IPS-20b (cell line): ENCODE data around the gene AP1M2.

ENCODE experiments used
- H3K27ac ChIP-seq: one replicate; pipeline ENCODE4 v1.5.1; 2013; ENCODE audit warnings: low read length
- H3K27me3 ChIP-seq: 2 replicates; pipeline ENCODE4 v1.6.1; 2013; ENCODE audit warnings: mild to moderate bottlenecking, low read length, inconsistent platforms; ENCODE audit not compliant: insufficient read depth
- H3K36me3 ChIP-seq: 2 replicates; pipeline ENCODE4 v1.6.1; 2013; ENCODE audit warnings: low read depth, mild to moderate bottlenecking, inconsistent platforms, low read length, moderate library complexity; ENCODE audit not compliant: insufficient read depth
- H3K4me1 ChIP-seq: 2 replicates; pipeline ENCODE4 v1.6.1; 2013; ENCODE audit warnings: mild to moderate bottlenecking, control low read depth, inconsistent platforms, low read length, moderate library complexity; ENCODE audit not compliant: insufficient read depth
- H3K4me3 ChIP-seq: 2 replicates; pipeline ENCODE4 v1.5.1; 2013; ENCODE audit warnings: mild to moderate bottlenecking, low read length, inconsistent platforms
- H3K9ac ChIP-seq: 2 replicates; pipeline ENCODE4 v1.6.1; 2013; ENCODE audit warnings: low read depth, mild to moderate bottlenecking, inconsistent platforms, low read length, moderate library complexity
- H3K9me3 ChIP-seq: 2 replicates; pipeline ENCODE4 v1.6.1; 2013; ENCODE audit warnings: mild to moderate bottlenecking, low read depth, low read length, inconsistent platforms; ENCODE audit not compliant: insufficient read depth

The AP1M2 gene

GRCh38 chr19:10617409-10618121 lies 30.5 kb upstream of the AP1M2 start:
- Histone ChIP-seq H3K36me3 (no peaks in the 10 kb centered on the region), H3K27ac (no peak overlapping the region), H3K9ac (no peak overlapping the region), H3K9me3 (no peaks in the 10 kb centered on the region), H3K4me3 (no peak overlapping the region), H3K4me1 (no peaks in the 10 kb centered on the region), H3K27me3 (no peaks in the 10 kb centered on the region)

GRCh38 chr19:10615429-10616023 lies 28.4 kb upstream of the AP1M2 start:
- H3K4me3 ChIP-seq = no peak overlapping the region
- no peaks in the 10 kb centered on the region for H3K9me3 ChIP-seq
- H3K4me1 ChIP-seq = no peaks in the 10 kb centered on the region
- H3K27me3 ChIP-seq = no peaks in the 10 kb centered on the region
- no peaks in the 10 kb centered on the region for H3K36me3 ChIP-seq
- H3K9ac ChIP-seq = no peak overlapping the region
- H3K27ac ChIP-seq = no peak overlapping the region

GRCh38 chr19:10612499-10613119 lies 25.5 kb upstream of the AP1M2 start:
- Histone ChIP-seq H3K4me1 (no peaks in the 10 kb centered on the region), H3K9ac (no peak overlapping the region), H3K4me3 (no peak overlapping the region), H3K9me3 (no peaks in the 10 kb centered on the region), H3K36me3 (no peaks in the 10 kb centered on the region), H3K27me3 (no peaks in the 10 kb centered on the region), H3K27ac (no peak overlapping the region)

GRCh38 chr19:10611907-10612306 lies 24.8 kb upstream of the AP1M2 start:
- H3K9ac ChIP-seq = no peak overlapping the region
- H3K27ac ChIP-seq = no peak overlapping the region
- H3K27me3 ChIP-seq = no peaks in the 10 kb centered on the region
- no peaks in the 10 kb centered on the region for H3K9me3 ChIP-seq
- no peaks in the 10 kb centered on the region for H3K4me1 ChIP-seq
- no peak overlapping the region for H3K4me3 ChIP-seq
- no peaks in the 10 kb centered on the region for H3K36me3 ChIP-seq

GRCh38 chr19:10604460-10604980 lies 17.4 kb upstream of the AP1M2 start:
- Histone ChIP-seq H3K36me3 (no peaks in the 10 kb centered on the region), H3K27me3 (no peaks in the 10 kb centered on the region), H3K4me3 (no peak overlapping the region), H3K27ac (no peak overlapping the region), H3K9ac (peak overlapping the region; percentile 30; the same call in 1 of the 2 replicates), H3K9me3 (no peaks in the 10 kb centered on the region), H3K4me1 (peaks cover 9% of the 10 kb centered on the region; the same call in 1 of the 2 replicates)

- peak overlapping the region; percentile 79; the same call in 1 of the 2 replicates for H3K4me3 ChIP-seq
These were observed 16.9 kb upstream of the AP1M2 start for GRCh38 chr19:10603873-10604459.

GRCh38 chr19:10603084-10603872 lies 16.2 kb upstream of the AP1M2 start:
- H3K36me3 ChIP-seq = no peaks in the 10 kb centered on the region
- H3K4me3 ChIP-seq = peak overlapping the region; percentile 79
- H3K27ac ChIP-seq = no peak overlapping the region
- H3K9me3 ChIP-seq = no peaks in the 10 kb centered on the region
- H3K9ac ChIP-seq = peak overlapping the region; percentile 75
- no peaks in the 10 kb centered on the region for H3K27me3 ChIP-seq
- peaks cover 9% of the 10 kb centered on the region; the same call in 1 of the 2 replicates for H3K4me1 ChIP-seq

More at GRCh38 chr19:10603873-10604459, 16.9 kb upstream of the AP1M2 start:
- H3K9me3 ChIP-seq = no peaks in the 10 kb centered on the region
- H3K27ac ChIP-seq = no peak overlapping the region
- H3K9ac ChIP-seq = peak overlapping the region; percentile 75; the same call in 1 of the 2 replicates
- H3K27me3 ChIP-seq = no peaks in the 10 kb centered on the region
- H3K36me3 ChIP-seq = no peaks in the 10 kb centered on the region
- H3K4me1 ChIP-seq = peaks cover 9% of the 10 kb centered on the region; the same call in 1 of the 2 replicates

- Histone ChIP-seq H3K9ac (peak overlapping the region; percentile 75), H3K9me3 (no peaks in the 10 kb centered on the region), H3K27me3 (no peaks in the 10 kb centered on the region), H3K27ac (peak overlapping the region; percentile 31), H3K4me3 (peak overlapping the region; percentile 79), H3K4me1 (peaks cover 9% of the 10 kb centered on the region; the same call in 1 of the 2 replicates), H3K36me3 (no peaks in the 10 kb centered on the region)
These were observed 15.4 kb upstream of the AP1M2 start for GRCh38 chr19:10602330-10603083.

GRCh38 chr19:10601999-10602329 lies 14.9 kb upstream of the AP1M2 start:
- Histone ChIP-seq H3K27ac (no peak overlapping the region), H3K9ac (no peak overlapping the region), H3K4me3 (no peak overlapping the region), H3K36me3 (no peaks in the 10 kb centered on the region), H3K4me1 (peaks cover 9% of the 10 kb centered on the region; the same call in 1 of the 2 replicates), H3K27me3 (no peaks in the 10 kb centered on the region), H3K9me3 (no peaks in the 10 kb centered on the region)

GRCh38 chr19:10600149-10600548 lies 13.0 kb upstream of the AP1M2 start:
- Histone ChIP-seq H3K9ac (no peak overlapping the region), H3K27ac (no peak overlapping the region), H3K9me3 (no peaks in the 10 kb centered on the region), H3K4me3 (no peak overlapping the region), H3K4me1 (peaks cover 9% of the 10 kb centered on the region; the same call in 1 of the 2 replicates), H3K27me3 (no peaks in the 10 kb centered on the region), H3K36me3 (no peaks in the 10 kb centered on the region)
